NCI-H446 treated with DMSO at 0.1 percent for 48 hours (cell line): ENCODE results near the gene GPR149.

Source experiments
- DNase-seq: peaks from one replicate; lab custom pipeline; 2025; lab: John Stamatoyannopoulos, UW

The GPR149 gene

DNA sequence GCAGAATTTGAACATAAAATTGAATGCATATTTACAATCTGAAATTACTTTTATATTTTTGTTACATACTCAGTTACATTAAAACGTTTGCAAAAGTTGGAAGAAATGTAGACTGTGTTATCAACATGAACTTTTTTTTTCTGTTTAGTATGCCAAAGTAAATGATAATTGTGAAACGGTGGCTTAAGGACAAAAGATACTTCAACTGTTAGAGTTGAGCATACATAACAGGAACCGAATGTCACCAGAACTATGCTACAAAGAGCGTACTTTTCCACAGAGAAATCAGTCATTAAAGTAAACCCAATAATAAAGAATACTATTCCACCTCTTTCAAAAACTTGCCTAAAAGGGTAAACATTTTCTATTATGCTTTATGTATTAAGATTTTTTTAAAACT is 91.4 kb downstream of the GPR149 start:
- DNase-seq: no peak

DNA sequence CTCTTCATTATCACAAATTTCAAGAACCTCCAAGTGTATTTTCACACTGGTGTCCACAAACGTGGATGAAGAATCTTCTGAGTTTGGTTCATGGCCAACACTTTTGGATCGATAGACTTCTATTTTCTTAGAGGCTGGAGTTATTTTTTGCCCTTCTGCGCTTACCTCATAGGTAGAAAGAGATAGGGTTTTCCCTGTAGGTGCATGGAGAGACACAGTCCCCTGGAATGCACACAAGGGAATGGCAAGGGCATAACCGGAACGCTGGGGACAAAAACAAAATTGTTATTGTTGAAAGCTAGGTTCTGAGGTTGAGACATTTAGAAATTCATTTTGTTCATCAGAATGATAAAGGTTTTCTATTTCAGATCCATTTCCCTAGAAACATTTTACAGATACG is 92.0 kb downstream of the GPR149 start:
- DNase-seq: no peak

DNA sequence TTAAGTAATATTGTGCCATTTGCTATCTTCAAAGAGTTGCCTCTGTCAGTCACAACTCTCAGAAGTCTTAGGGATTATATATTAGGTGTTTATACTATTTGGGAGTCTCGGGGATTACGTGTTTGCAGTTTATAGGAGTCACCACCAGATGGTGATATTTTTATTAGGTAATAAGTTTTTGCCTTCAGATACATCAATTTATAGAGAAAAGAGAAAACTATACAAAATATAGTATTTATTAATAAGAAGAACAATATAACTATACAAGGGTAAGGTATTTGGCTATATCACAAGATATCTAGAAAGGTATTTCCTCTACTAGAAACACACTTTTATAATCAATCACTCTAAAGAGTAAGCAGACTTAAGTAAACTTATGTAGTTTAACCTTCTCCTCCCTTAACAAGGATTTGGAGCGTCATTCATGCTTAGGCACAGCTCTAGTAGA is 95.0 kb downstream of the GPR149 start:
- peak; percentile 33 for DNase-seq

DNA sequence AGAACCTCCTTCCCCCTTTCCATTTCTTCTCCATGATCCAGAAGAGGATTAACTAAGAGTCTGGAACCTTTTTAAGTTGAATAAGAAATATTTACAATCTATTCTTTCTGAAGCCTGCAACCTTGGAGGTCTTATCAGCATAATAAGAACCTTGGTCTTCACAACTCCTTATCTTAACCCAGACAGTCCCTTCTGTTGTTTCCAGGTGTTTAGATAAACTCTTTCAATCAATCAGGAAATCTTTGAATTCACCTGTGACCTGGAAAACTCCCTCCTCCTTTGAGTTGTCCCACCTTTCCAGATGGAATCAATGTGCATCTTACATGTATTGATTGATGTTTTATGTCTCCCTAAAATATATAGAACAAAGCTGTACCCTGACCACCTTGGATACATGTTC is 102.1 kb downstream of the GPR149 start:
- no peak for DNase-seq

DNA sequence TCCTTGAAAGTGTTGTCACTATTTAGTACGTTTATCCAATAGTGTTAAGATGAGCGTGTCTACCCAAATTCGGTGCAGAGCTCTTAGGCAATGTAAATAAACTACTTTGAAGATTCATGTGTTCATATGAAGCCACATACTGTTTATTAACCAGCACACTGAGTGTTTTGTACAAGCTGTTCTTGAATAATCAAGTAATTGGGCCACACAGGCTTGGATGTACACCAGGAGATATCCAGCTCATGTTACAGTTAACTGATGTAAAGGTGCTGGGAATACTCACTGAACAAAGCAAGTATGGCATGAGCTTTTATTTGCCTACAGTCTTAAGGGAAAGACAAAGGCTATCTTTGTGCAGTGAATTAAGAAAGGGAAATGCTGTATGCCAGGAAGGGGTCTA is 105.1 kb downstream of the GPR149 start:
- DNase-seq: no peak

DNA sequence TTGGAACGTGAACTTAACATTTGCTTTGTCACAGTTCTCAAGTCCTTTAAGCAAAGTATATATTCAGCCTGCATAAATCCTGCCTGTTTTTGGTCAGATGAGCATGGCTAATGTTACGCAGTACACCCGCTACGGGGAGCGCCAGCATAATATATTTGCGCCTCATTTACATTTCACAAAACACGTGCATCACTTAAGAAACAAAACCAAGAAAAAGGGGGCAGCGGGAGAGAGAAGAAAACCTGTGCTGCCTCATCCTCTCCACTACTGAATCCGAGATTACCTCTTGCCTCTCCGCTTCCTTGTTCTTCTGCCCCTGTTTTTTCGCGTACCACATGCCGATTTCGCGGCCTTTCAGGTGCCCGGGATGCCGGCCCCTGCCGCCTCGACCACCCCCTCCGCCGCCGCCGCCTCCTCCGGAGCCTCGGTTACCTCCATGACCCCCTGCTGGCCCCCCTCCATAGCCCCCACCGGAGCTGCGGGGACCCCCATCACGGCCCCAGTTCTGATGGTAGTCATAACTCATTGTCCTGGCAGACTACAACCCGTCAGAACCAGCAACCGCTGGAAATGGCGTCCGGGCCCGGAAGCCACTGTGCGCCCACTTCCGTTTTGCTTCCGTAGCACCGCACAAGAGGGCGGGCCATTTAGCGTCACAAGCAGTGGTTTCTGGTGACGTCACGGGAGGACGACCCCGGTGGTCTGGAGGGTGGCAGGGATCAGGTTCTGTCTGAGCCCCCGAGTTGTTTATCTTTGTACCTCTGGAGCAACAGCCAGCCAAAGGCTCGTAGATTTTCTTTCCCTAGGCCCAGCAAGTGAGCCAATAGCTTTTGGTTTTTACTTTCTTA is 105.9 kb downstream of the GPR149 start, which contains the start of gene DHX36:
Gene DHX36 (minus strand): TSS at position 597 of the 848 bp plus-strand sequence. CDS start 71 bp downstream, at position 526.
- peak; percentile 86 for DNase-seq

DNA sequence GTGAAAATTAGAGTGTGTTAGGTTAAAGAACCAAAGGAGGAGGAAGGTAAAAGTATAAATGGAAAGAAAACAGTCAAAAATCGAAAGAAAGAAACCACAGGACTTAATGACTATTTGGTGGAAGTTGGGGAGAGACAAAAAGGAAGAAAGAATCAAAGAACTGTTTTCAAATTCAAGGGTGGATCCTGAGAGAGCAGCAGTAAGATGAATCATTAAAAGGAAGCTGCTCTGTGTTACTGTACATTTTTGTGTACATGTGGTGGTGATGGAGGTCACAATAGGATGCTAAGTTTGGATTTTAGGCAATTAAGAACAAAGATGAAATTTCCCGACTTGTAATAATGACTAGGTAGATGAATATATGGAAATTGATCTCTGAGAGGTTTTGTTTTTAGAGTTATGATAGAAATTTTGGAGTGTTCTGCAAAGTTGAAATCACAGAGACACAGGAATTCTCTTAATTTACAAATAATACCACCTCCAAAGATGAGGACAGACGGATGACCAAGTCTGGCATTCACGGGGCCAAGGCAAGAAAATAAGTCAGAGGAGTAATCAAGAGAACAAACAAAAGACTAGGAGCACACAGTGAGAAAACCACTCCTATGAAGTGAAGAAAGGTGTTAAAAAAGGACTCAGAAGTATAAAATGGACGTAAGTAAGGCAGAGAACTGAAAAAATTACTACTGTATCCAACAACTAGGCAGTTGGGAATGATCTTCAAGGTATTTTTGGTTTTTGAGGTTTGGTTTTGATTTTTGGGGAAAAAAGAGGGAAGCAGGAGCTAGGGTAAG is 112.8 kb downstream of the GPR149 start:
- DNase-seq: no peak

DNA sequence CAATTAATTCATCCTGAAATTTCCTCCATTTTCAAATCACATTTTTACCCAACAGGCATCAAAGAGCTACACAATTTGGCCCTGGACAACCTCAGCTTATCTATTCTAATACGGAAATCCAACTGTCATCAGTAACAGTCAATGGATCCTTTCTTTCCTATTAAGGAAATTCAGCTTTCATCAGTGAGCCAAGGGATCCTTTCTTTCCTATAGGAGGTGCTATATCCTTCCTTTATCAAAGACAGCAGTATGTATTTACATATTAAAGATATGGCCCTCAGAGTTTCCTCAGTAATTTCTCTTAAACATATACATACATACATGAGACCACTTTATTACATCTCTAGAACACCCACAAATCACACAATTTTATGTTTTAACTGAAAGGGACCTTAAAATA is 115.8 kb downstream of the GPR149 start:
- no peak for DNase-seq

DNA sequence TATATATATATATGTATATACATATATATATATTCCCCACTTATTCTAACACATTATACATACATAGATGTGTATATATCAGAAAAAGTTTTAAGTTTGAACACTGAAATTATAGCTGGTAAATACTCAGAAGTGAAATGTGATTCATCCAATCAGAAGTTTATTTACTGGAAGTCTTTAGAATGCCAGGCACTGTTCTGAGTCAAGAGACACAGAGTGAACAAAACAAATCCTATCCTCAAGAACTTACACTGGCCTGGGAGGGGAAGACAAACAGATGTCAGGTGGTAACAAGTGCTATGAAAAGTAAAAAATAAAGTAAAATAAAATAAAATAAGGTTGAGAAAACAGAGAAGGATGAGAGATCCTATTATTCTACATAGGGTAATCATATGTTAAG is 119.2 kb downstream of the GPR149 start:
- no peak for DNase-seq

DNA sequence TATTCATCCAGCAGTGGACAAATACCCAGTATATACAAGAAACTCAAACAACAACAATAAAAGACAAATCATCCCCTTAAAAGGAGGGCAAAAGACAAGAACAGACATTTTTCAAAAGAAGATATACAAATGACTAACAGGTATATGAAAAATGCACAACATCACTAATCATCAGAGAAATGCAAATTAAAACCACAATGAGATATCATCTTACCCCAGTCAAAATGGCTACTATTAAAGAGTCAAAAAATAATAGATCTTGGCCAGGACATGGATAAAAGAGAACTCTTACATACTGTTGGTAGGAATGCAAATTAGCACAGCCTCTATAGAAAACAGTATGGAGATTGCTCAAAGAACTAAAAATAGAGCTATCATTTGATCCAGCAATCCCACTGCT is 122.6 kb downstream of the GPR149 start:
- no peak for DNase-seq

DNA sequence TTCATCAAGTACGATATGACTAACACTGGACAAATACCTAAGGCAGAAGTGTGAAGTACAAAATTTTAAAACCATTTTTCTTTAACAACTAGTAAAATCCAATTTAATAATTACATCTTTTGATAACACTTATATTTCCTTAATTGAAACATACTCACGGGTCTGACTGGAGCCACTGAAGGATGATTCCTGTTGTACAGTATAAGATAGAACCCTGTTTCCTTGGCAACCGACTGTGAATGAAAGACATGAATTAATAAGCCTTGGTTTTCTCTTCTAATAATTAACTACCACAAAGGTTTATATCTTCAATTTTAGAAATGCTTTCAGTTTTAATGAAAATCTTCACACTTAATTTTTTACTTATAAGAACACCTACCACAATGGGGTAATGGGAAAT is 125.1 kb downstream of the GPR149 start:
- no peak for DNase-seq

DNA sequence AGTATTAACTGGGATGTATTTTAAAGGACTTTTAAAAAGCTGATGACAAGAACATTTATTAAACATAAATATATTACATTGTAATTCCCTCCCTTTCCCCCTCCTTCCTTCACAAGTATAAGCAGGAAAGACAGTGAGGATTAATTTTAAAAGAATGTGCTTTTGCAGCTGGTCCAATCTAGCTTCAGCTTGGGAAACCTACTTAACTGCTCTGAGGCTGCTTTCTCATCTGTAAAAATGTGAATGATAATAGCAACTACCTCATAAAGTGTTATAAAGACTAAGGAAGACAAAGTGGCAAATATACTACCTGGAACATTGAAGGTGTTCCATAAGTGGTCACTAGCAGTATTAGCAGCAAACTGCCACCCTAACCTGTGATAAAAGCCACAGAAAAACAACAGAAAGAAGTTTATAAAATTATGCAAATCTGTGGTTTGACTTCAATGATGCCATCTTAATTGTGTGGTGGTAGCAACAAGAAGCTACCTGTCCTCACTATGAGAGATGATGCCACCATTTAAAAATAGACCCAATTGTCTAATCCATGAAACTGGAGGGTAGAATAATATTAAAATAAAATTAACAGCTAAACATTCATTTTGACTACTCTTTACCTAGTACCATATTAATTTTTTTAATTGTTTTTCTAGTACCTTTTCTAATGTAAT is 125.7 kb downstream of the GPR149 start:
- DNase-seq: no peak

DNA sequence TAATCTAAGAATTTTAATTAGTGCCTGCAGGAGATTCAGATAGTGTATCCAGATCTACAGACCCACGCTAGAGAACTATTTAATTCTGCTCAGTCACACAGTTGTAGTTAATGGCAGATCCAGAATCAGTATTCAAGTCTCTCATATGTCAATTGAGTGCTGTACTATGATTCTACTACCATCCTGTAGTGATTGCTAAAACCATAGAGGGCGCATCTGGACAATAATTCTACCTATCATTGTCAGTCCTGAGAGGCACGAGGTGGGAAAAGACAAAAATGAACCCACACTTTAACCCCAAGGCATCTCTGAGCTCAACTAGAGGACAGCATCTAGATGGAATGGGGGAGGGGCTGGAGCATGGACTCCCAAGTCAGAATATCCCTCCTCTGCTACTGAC is 128.4 kb downstream of the GPR149 start:
- DNase-seq: no peak

DNA sequence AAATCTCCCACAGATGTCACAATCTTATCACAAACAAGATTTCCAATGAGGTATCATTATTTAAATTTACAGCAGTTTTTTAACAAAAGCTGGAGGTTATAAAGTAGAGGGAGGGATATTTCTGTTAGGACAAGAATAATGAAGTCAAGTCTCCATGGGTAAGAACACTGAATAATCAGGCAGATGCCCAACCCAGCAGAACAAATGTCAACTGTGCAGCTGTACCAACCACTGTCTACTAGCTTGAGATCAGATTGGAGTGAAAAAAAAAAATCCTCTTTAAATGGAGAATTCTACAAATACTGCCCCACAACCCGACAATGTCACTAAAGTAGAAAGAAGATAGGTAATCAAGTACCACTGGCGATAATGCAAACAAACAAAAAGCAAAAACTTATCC is 136.0 kb downstream of the GPR149 start:
- DNase-seq: no peak

DNA sequence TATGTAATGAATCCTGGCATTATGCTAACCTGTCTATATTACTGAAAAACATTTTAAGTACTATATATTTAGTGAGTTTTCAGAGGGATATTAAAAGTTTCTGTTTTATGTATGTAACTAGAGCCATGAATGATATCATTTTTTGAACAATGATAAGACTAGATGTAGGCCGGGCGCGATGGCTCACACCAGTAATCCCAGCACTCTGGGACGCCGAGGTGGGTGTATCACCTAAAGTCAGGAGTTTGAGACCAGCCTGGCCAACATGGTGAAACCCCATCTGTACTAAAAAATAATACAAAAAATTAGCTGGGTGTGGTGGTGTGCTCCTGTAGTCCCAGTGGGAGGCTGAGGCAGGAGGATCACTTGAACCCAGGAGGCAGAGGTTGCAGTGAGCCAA is 139.8 kb downstream of the GPR149 start:
- DNase-seq: no peak
